GM12878 (cell line): ENCODE measurements around the gene BICDL2. TPM values are rescaled to one million over a fixed set of nuclear protein-coding genes. Genes with fewer than 3 reads are reported as not detected.

Experiments
- ATAC-seq: fragments of 200-7000 bp; cut with Tn5 transposase; 3 replicates; pipeline ENCODE4 v1.9.1; 2020; ENCODE audit warnings: mild to moderate bottlenecking, moderate library complexity
- BruUV-seq: library from RNA; stranded (reverse); fragments of 400-500 nt; replicated peaks from 2 replicates; lab custom pipeline; 2021; lab: Mats Ljungman, UMichigan
- CTCF ChIA-PET: fragments of 300-600 bp; sonication (Branson Sonifier 250); formaldehyde crosslinking; extraction: SDS; loops from one replicate; lab custom pipeline; 2021; ENCODE audit warnings: inconsistent platforms; lab: Yijun Ruan, JAX
- POLR2A ChIA-PET: fragments of 350-600 bp; formaldehyde crosslinking; extraction: SDS; loops from one replicate; lab custom pipeline; 2021; ENCODE audit warnings: inconsistent platforms; lab: Charles Lee
- RAD21 ChIA-PET: fragments of 300-600 bp; sonication (Branson Sonifier 250); formaldehyde crosslinking; loops from one replicate; lab custom pipeline; 2023; ENCODE audit warnings: antibody characterized with exemption; ENCODE audit not compliant: unreplicated experiment; lab: Charles Lee
- SMC1A ChIA-PET: fragments of 300-600 bp; sonication (Branson Sonifier 250); formaldehyde crosslinking; loops from one replicate; lab custom pipeline; 2023; ENCODE audit not compliant: unreplicated experiment, uncharacterized antibody; lab: Charles Lee
- DNase-seq: peaks from one replicate; pipeline ENCODE4 v3.0.0-alpha.2; 2011; ENCODE audit warnings: low read depth, low spot score
- FAIRE-seq: peaks from 3 replicates; lab custom pipeline; 2011; peaks lifted over from hg19 to GRCh38; lab: Jason Lieb, UNC
- H2AFZ ChIP-seq: 2 replicates; pipeline ENCODE4 v1.6.0; 2011; ENCODE audit warnings: low read depth, low read length, control low read depth; ENCODE audit not compliant: control insufficient read depth
- H3K27ac ChIP-seq: 2 replicates; pipeline ENCODE4 v1.5.1; 2011; ENCODE audit warnings: control low read depth; ENCODE audit not compliant: control insufficient read depth, insufficient read depth
- H3K27me3 ChIP-seq, 2 experiments: replicated peaks in 1 of 2; 2 replicates each; pipeline versions ENCODE4 v1.6.0 to v1.6.1; 2011; ENCODE audit warnings: low read length in 1 of 2; ENCODE audit not compliant: control insufficient read depth in 2 of 2, insufficient read depth in 2 of 2
- H3K36me3 ChIP-seq, 2 experiments: 2 replicates each; pipeline ENCODE4 v1.5.1; 2011; ENCODE audit warnings: low read length in 1 of 2; ENCODE audit not compliant: control insufficient read depth in 2 of 2, insufficient read depth in 2 of 2
- H3K4me1 ChIP-seq: 2 replicates; pipeline ENCODE4 v1.6.1; 2011; ENCODE audit warnings: mild to moderate bottlenecking, low read length, moderate library complexity, mixed read lengths; ENCODE audit not compliant: control insufficient read depth, insufficient read depth
- H3K4me2 ChIP-seq: 2 replicates; pipeline ENCODE4 v1.6.0; 2011; ENCODE audit warnings: control low read depth; ENCODE audit not compliant: control insufficient read depth, insufficient read depth
- H3K4me3 ChIP-seq: fragments of 200-600 bp; sonication (generic); 2 replicates; pipeline ENCODE4 v1.5.1; 2016
- H3K79me2 ChIP-seq: 2 replicates; pipeline ENCODE4 v1.6.0; 2011; ENCODE audit warnings: low read length; ENCODE audit not compliant: control insufficient read depth, insufficient read depth
- H3K9ac ChIP-seq: 2 replicates; pipeline ENCODE4 v1.8.0; 2011; ENCODE audit warnings: low read length, control low read depth, mixed read lengths; ENCODE audit not compliant: control insufficient read depth, insufficient read depth
- H3K9me3 ChIP-seq: replicated peaks from 3 replicates; pipeline ENCODE4 v1.5.1; 2011; ENCODE audit warnings: mild to moderate bottlenecking, low read length; ENCODE audit not compliant: control insufficient read depth, insufficient read depth
- H4K20me1 ChIP-seq: 2 replicates; pipeline ENCODE4 v1.6.0; 2011; ENCODE audit not compliant: control insufficient read depth, insufficient read depth
- DPF2 ChIP-seq: fragments of 450-650 bp; IDR thresholded peaks from 2 replicates; pipeline ENCODE4 v1.6.1; 2017; ENCODE audit warnings: mild to moderate bottlenecking
- HDGF ChIP-seq: fragments of 450-650 bp; IDR thresholded peaks from 2 replicates; pipeline ENCODE4 v1.6.1; 2016; ENCODE audit warnings: antibody characterized with exemption
- LARP7 ChIP-seq: fragments of 450-650 bp; IDR thresholded peaks from 2 replicates; pipeline ENCODE4 v1.6.1; 2017; ENCODE audit warnings: mild to moderate bottlenecking
- NR2C1 ChIP-seq: fragments of 450-650 bp; IDR thresholded peaks from 2 replicates; pipeline ENCODE4 v1.6.1; 2017; ENCODE audit warnings: antibody characterized with exemption, mild to moderate bottlenecking, moderate library complexity
- POLR2A ChIP-seq: IDR thresholded peaks from 2 replicates; pipeline ENCODE4 v1.6.1; 2011; ENCODE audit warnings: low read depth, mild to moderate bottlenecking, low read length
- WGBS: methylation state at CpG from one replicate; pipeline ENCODE4 v1.1.6; 2016; ENCODE audit warnings: low lambda C conversion rate; ENCODE audit not compliant: insufficient replicate concordance, insufficient coverage; ENCODE audit errors: missing lambda C conversion rate; 5-methylcytosine and 5-hydroxymethylcytosine counted together
- in situ Hi-C: fragments of 300-500 bp; cut with MboI; formaldehyde crosslinking; loops from 9 replicates; pipeline ENCODE4 v1.14.3; 2018; ENCODE audit warnings: mixed read lengths
- intact Hi-C: fragments of 100-400 bp; cut with micrococcal nuclease; formaldehyde crosslinking; loops from one replicate; pipeline ENCODE4 v1.14.2; 2022; ENCODE audit not compliant: unreplicated experiment
- polyA plus RNA-seq, 11 experiments: library from polyadenylated mRNA; depleted of rRNA in 4 of 11; unstranded in 6 of 11; stranded (reverse) in 5 of 11; fragments of >200 nt; fragmentation: Nextera tagmentation in 4 of 11; fragmentation: Illumina TruSeq in 1 of 11; extraction: Ambion mirVana in 4 of 11; extraction: Trizol in 1 of 11; gene quantifications; 1 replicate in 1 of 11; 2 replicates in 10 of 11; pipeline versions ENCODE4 v1.2.1 to v1.2.3, GENCODE V29; 2011 to 2016; ENCODE audit warnings: inconsistent platforms in 2 of 11, missing spikeins in 2 of 11, low read depth in 1 of 11
- total RNA-seq, 4 experiments: library from RNA; depleted of rRNA in 3 of 4; stranded (reverse); fragments of >200 nt in 3 of 4; fragmentation: Illumina TruSeq in 1 of 4; extraction: Trizol in 1 of 4; gene quantifications; 2 replicates each; pipeline versions ENCODE4 v1.2.1 to v1.2.3, GENCODE V29; 2013 to 2021
- TF ChIP-seq, protein P1 (sequence below): IDR thresholded peaks from 2 replicates; pipeline ENCODE4 v1.6.1; 2011; ENCODE audit warnings: low read depth, mild to moderate bottlenecking, low read length, moderate library complexity, borderline replicate concordance; ENCODE audit errors: extremely low read depth
- TF ChIP-seq, protein P2 (sequence below): fragments of 450-650 bp; IDR thresholded peaks from 2 replicates; pipeline ENCODE4 v1.6.1; 2016; ENCODE audit warnings: mild to moderate bottlenecking

Gene BICDL2
- total and polyA plus RNA-seq, 10 of the 15 experiments (the other 5 are each of a cell fraction or from before 2014, with no cell fraction given), result not detected

DNA sequence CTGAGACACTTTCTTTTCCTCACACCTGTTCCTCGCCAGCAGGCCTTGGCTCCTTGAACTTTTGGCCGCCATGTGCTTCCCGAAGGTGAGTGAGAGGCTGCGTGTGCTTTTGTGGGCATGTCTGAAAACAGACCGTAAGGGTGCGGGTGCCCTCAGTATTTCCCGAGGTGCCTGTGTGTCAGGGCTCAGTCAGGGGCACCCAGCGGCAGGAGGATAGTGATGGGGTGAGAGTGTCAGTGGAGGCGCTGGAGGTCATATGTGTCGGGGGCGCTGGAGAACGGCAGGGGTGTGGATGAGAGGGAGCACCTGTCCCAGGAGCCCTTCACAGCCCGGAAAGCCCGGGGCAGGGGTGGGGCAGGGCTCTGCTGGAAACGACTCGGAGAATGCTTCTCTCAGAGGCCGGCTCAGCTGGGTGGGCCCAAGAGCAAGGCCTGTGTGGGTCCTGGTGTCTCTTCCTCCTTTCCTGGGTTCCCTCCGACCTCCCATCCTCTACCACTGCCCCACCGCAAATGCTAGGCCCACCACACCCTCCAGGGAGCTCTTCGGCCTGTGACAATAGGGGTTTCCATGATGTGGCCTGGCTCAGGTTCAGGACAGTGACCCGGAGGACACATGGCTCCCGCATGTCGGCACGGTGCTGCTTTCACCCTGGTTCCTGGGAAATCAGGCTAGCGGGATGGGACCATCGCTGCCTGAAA is 29.1 kb upstream of the BICDL2 start:
- ATAC-seq (peak; percentile 7), DNase-seq (no peak)
- Histone ChIP-seq H3K36me3 (no peaks in the 10 kb centered on the region; a peak in 2 of 4 replicates), H3K4me1 (peaks cover 19% of the 10 kb centered on the region), H3K4me3 (peak overlapping the region; percentile 62), H2AFZ (peak overlapping the region; percentile 77), H3K79me2 (peaks cover 25% of the 10 kb centered on the region)
- BruUV-seq, result no TSS peak
- 88% methylated on average over 26 of the region's 26 CpGs for WGBS
- intact Hi-C loops, result no loop called here
- ChIA-PET RAD21 (interaction anchor here (1.2 to 3.9 kb wide), 6 partner anchors 10 to 93 kb away, joined by 3 to 23 read pairs (median 6); partner anchors contain the start of gene ZSCAN10), CTCF (interaction anchor here (0.5 to 9.5 kb wide), 9 partner anchors 11 to 200 kb away, joined by 3 to 174 read pairs (median 5); no protein-coding TSS in a partner anchor)
- TF ChIP-seq, protein P1, sequence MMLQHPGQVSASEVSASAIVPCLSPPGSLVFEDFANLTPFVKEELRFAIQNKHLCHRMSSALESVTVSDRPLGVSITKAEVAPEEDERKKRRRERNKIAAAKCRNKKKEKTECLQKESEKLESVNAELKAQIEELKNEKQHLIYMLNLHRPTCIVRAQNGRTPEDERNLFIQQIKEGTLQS, result no peak
- TF ChIP-seq DPF2 (no peak), NR2C1 (no peak), HDGF (0 out of 2 replicates have a peak, but pooled peaks have one; percentile 6), POLR2A (no peak), LARP7 (0 out of 2 replicates have a peak, but pooled peaks have one; percentile 10)
- TF ChIP-seq, protein P2, sequence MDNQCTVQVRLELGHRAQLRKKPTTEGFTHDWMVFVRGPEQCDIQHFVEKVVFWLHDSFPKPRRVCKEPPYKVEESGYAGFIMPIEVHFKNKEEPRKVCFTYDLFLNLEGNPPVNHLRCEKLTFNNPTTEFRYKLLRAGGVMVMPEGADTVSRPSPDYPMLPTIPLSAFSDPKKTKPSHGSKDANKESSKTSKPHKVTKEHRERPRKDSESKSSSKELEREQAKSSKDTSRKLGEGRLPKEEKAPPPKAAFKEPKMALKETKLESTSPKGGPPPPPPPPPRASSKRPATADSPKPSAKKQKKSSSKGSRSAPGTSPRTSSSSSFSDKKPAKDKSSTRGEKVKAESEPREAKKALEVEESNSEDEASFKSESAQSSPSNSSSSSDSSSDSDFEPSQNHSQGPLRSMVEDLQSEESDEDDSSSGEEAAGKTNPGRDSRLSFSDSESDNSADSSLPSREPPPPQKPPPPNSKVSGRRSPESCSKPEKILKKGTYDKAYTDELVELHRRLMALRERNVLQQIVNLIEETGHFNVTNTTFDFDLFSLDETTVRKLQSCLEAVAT, result peak; percentile 99
- TF ChIP-seq, all 136 proteins: peak for 3
- Histone ChIP-seq H3K4me2 (peak overlapping the region; percentile 89), H3K27ac (peak overlapping the region; percentile 86), H3K9me3 (no peaks in the 10 kb centered on the region; the same call in 2 of the 3 replicates), H3K9ac (peak overlapping the region; percentile 75), H4K20me1 (no peaks in the 10 kb centered on the region), H3K27me3 (no peaks in the 10 kb centered on the region)
- SMC1A ChIA-PET, result interaction anchor here (1.0 to 6.1 kb wide), 6 partner anchors 10 to 63 kb away, joined by 3 to 52 read pairs (median 6); no protein-coding TSS in a partner anchor
- POLR2A ChIA-PET, result interaction anchor here (1.1 to 2.7 kb wide), 3 partner anchors 10 to 73 kb away, joined by 4 to 38 read pairs (median 8); partner anchors contain the start of gene ZNF213
- no peak for FAIRE-seq
- in situ Hi-C loops, result no loop called here
